Adipocyte (in vitro differentiated cells): ENCODE measurements around the gene SGTA.

Experiments
- DNase-seq: peaks from one replicate; pipeline ENCODE4 v3.0.0-alpha.2; 2015; ENCODE audit warnings: low read depth
- H3K27me3 ChIP-seq: replicated peaks from 2 replicates; pipeline ENCODE4 v1.7.0; 2013; ENCODE audit warnings: mild to moderate bottlenecking, low read length, moderate library complexity; ENCODE audit not compliant: control insufficient read depth, insufficient read depth
- H3K36me3 ChIP-seq: 2 replicates; pipeline ENCODE4 v1.7.0; 2013; ENCODE audit warnings: low read length, mild to moderate bottlenecking, moderate library complexity; ENCODE audit not compliant: control insufficient read depth, insufficient read depth, severe bottlenecking
- H3K4me1 ChIP-seq: 2 replicates; pipeline ENCODE4 v1.7.0; 2013; ENCODE audit warnings: mild to moderate bottlenecking, low read length, moderate library complexity; ENCODE audit not compliant: control insufficient read depth, insufficient read depth
- H3K4me3 ChIP-seq: 2 replicates; pipeline ENCODE4 v1.7.0; 2013; ENCODE audit warnings: mild to moderate bottlenecking, low read length, moderate library complexity
- H3K9ac ChIP-seq: 2 replicates; pipeline ENCODE4 v1.7.0; 2013; ENCODE audit warnings: mild to moderate bottlenecking, low read length, moderate library complexity
- H3K9me3 ChIP-seq: 2 replicates; pipeline ENCODE4 v1.7.0; 2013; ENCODE audit warnings: mild to moderate bottlenecking, low read length, moderate library complexity; ENCODE audit not compliant: control insufficient read depth

SGTA gene

DNA sequence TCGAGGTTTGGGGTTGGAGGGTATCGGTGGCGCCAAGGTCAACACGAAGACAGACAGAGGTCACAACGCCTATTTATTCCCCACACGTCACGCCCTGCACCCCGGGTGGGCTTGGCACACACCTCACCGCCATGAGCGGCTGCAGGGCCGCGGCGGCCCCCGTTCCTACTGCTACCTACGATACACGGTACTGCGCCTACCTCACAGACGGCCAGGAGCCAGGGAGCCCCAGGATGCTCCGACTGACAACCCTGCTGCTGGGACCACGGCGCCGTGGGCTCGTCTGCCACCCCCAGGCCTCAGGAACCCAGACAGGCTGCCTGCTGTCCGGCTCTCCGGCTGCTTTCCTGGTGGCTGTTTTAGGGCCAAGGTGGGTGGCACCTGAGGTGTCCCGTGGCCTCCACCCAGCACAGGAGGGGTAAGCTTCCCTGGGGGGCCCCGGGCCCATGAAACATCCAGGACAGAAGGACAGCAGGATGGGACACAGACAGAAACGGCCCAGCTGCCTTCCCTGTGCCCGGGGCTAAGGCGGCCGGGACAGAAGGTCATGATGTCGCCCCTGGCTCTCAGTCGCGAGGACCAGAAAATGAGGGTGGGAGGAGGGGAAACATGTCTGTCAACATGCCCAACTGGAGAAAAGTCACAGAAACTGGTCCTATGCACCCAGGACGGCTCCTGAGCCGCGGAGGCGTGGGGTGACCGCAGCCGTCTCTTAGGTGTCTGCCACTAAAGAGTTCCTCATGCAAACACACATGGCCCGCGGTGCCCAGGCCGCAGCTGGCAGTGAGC is 28.2 kb downstream of the SGTA start:
- Histone ChIP-seq H3K9me3 (no peaks in the 10 kb centered on the region), H3K4me3 (no peak overlapping the region), H3K27me3 (no peaks in the 10 kb centered on the region), H3K36me3 (peaks cover 52% of the 10 kb centered on the region), H3K4me1 (no peaks in the 10 kb centered on the region), H3K9ac (no peak overlapping the region)
- no peak for DNase-seq

DNA sequence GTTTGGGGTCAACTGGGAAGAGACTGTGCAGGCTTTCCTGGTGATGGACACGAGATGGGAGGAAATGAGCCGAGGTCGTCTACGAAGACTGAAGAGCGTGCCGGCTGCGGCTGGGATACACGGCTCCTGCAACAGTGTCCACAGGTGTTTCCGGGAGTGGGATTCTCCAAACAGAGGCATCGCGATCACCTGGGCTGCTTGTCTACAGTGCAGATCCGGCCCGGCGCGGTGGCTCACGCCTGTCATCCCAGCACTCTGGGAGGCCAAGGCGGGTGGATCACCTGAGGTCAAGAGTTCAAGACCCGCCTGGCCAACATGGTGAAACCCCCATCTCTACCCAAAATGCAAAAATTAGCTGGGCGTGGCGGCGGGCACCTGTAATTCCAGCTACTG is 31.6 kb downstream of the SGTA start:
- no peak overlapping the region for H3K4me3 ChIP-seq
- no peak for DNase-seq
- H3K4me1 ChIP-seq = no peaks in the 10 kb centered on the region
- peaks cover 5% of the 10 kb centered on the region for H3K27me3 ChIP-seq
- no peaks in the 10 kb centered on the region for H3K9me3 ChIP-seq
- H3K36me3 ChIP-seq = peaks cover 30% of the 10 kb centered on the region
- no peak overlapping the region for H3K9ac ChIP-seq

DNA sequence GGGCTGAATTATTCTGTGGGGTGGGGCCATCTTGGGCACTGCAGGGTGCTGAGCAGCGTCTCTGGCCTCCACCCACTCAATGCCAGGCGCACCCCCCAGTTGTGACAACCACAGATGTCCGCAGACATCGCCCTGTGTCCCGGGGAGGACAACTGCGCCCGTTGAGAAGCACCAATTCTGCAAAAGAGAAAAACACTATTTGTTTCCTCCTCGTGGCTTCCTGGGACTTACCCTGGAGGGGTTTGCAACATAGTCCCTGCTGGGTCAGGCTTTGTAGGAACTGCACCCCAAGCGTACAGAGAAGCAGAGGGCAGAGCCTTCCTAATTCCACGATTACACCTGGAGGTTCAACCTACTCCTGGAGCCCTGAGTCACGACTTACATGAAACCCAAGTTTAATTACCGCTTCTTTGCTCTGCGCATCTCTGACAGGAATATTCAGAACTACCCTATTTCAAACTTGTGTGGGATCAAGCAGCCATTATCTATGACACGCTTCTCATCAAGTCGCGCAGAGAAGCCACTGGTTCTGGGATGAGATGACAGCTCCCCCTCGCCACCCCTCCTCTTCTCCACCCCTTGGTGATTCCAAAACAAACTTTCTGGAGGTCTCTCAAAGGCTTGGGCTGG is 32.1 kb downstream of the SGTA start:
- H3K27me3 ChIP-seq = peaks cover 5% of the 10 kb centered on the region
- H3K9ac ChIP-seq = no peak overlapping the region
- H3K4me3 ChIP-seq = no peak overlapping the region
- no peaks in the 10 kb centered on the region for H3K9me3 ChIP-seq
- H3K36me3 ChIP-seq = peaks cover 25% of the 10 kb centered on the region
- no peak for DNase-seq
- H3K4me1 ChIP-seq = no peaks in the 10 kb centered on the region

DNA sequence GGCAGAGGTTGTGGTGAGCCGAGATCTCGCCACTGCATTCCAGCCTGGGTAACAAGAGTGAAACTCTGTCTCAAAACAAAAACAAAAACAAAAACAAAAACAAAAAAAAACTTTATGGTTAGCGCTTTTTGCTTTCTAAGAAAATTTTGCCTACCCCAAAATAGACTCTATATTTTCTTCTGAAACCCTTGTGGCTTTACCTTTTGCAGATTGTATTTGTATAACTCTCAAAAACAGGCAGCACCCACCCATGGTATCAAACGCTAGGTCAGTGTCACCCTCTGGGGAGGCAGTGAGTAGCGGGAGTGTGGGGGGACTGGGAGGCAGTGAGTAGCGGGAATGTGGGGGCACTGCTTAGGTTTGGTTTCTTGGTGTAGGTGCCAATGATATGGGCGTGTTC is 35.7 kb downstream of the SGTA start:
- no peaks in the 10 kb centered on the region for H3K4me1 ChIP-seq
- no peaks in the 10 kb centered on the region for H3K36me3 ChIP-seq
- H3K9ac ChIP-seq = no peak overlapping the region
- H3K9me3 ChIP-seq = no peaks in the 10 kb centered on the region
- peaks cover 12% of the 10 kb centered on the region for H3K27me3 ChIP-seq
- DNase-seq = no peak
- H3K4me3 ChIP-seq = no peak overlapping the region

DNA sequence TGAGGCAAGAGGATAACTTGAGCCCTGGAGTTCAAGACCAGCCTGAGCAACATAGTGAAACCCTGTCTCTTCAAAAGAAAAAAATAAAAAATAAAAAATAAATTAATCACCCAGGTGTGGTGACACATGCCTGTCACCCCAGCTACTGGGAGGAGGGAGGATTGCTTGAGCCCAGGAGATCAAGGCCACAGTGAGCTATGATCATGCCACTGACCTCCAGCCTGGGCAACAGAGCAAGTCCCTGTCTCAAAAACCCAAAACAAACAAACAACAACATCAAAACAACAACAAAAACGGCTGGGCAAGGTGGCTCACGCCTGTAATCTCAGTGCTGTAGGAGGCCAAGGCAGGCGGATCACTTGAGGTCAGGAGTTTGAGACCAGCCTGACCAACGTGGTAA is 39.0 kb downstream of the SGTA start:
- DNase-seq = no peak
- H3K36me3 ChIP-seq = no peaks in the 10 kb centered on the region
- H3K4me1 ChIP-seq = peaks cover 4% of the 10 kb centered on the region
- H3K9ac ChIP-seq = no peak overlapping the region
- no peak overlapping the region for H3K4me3 ChIP-seq
- H3K9me3 ChIP-seq = no peaks in the 10 kb centered on the region
- H3K27me3 ChIP-seq = peaks cover 17% of the 10 kb centered on the region

DNA sequence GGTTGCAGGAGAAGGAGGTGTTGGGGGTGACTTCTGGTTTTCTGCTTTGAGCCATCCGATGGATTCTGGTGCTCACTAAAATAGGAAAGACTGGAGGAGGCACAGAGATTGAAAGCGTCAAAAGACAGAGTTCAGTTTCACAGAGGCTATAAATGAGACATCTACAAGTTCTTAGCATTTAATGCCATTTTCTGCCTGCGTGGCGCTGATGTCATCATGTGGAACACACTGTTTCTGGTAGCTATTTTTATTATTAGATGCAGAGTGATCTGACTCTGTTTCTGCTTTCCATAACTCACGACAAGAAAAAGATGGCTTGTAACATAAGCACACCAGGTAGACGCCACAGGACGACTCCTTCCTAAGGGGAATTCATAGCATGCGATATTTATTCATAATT is 40.0 kb downstream of the SGTA start:
- Histone ChIP-seq H3K9me3 (no peaks in the 10 kb centered on the region), H3K4me3 (no peak overlapping the region), H3K36me3 (no peaks in the 10 kb centered on the region), H3K27me3 (peaks cover 15% of the 10 kb centered on the region), H3K4me1 (peaks cover 10% of the 10 kb centered on the region), H3K9ac (no peak overlapping the region)
- DNase-seq = no peak

DNA sequence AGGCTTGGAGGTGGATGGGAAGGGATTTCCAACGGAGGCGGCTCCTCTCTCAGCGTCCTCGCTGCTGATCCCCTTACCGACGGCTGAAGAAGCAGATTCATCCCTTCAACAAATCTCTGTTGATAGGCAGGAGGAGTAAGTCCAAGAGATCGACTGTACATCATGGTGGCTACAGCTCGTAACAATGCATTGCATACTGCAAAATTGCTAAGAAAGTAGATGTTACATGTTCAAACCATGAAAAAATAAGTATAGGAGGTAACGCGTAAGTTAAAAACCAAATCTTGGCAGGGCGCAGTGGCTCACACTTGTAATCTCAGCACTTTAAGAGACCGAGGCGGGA is 42.8 kb downstream of the SGTA start:
- peaks cover 16% of the 10 kb centered on the region for H3K36me3 ChIP-seq
- H3K9me3 ChIP-seq = no peaks in the 10 kb centered on the region
- no peak for DNase-seq
- peaks cover 10% of the 10 kb centered on the region for H3K4me1 ChIP-seq
- no peak overlapping the region for H3K4me3 ChIP-seq
- peaks cover 12% of the 10 kb centered on the region for H3K27me3 ChIP-seq
- no peak overlapping the region for H3K9ac ChIP-seq

DNA sequence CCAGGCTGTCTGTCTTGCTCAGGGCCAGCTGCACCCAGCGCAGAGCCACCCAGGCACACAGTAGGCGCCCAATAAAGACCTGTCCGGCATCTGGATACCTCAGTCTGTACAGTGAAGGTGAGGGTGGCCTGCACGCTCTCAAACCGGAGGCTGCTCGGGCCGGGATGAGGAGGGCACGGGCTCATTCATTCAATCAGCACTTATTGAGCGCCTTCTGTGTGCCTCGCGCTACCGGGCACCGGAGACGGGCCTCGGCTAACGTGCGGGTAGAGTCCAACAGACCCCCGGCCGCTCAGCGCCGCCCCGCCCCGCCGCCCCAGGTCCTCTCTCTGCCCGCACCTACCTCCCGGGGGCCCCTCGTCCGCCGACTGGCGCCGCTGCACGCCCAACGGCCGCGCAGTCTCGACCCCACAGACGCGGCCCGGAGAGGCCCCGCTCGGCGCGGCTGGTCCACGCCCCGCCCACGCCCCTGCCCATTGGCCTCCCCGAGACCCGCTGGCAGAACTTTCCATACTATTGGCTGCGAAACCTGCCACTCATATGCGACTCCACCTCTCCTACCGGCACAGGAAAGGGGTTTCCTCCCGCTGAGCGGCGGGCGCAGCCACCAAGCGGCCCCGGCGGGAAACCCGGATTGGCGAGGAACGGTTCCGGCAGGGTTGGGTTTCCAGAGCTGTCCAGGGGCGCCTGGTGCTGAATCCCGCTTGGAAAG is 43.3 kb downstream of the SGTA start, which contains the start of gene SLC39A3:
Gene SLC39A3, minus strand, starts transcription at position 416 of the 712 bp plus-strand sequence. CDS start 2,760 bp downstream, outside the sequence.
- H3K36me3 ChIP-seq = peaks cover 20% of the 10 kb centered on the region
- H3K27me3 ChIP-seq = peaks cover 12% of the 10 kb centered on the region
- H3K4me3 ChIP-seq = peak within 1 kb of the TSS; percentile 97
- peaks cover 10% of the 10 kb centered on the region for H3K4me1 ChIP-seq
- peak; percentile 99 for DNase-seq
- H3K9ac ChIP-seq = peak within 1 kb of the TSS; percentile 95
- no peaks in the 10 kb centered on the region for H3K9me3 ChIP-seq

DNA sequence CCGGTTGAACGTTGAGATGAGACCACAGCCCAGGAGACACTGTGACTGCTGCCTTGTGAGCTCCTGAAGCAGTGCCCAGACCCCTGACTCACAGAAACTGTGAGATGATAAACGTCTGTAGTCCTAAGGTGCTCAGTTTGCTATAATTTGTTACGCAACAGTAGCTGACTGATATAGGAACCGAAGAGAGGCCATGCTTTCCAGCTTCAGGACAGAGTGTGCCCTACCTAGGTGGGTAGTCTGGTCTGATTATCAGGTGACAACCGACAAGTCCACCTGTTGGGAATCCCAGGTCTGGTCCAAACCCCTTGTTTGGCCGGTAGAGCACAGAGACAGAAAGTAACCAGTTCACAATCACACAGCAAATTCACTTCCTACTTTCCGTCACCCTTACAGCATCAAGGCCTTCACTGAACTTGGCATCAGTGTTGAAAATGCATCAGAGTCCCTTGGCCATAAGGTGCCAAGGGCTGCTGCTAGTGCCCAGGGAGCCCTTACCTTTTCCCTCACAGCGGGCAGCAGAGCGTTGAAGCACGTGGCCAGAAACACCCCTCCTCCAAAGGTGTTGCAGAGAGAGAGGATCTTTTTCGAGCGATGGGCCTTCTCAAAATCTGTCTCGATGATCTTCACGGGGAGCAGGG is 46.4 kb downstream of the SGTA start:
- DNase-seq = no peak
- H3K4me3 ChIP-seq = no peak overlapping the region
- no peak overlapping the region for H3K9ac ChIP-seq
- H3K27me3 ChIP-seq = peaks cover 5% of the 10 kb centered on the region
- peaks cover 20% of the 10 kb centered on the region for H3K36me3 ChIP-seq
- peaks cover 19% of the 10 kb centered on the region for H3K4me1 ChIP-seq
- no peaks in the 10 kb centered on the region for H3K9me3 ChIP-seq

DNA sequence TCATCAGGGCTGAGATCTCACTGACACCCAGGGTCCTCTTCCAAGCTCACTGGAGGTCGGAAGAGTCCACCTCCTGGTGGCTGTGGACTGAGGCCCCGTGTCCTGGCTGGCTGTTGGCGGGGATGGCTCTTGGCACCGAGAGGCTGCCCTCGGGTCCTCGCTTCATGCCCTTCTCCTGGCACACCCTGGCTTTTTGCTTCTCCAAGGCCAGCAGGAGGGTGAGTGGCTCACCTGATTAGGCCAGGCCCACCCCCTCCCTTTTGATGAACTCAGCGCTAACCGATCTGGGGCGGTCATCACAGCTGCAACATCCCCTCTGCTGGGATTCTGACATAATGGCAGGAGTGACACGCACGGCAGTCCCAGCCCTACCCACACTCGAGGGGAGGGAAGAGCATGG is 47.7 kb downstream of the SGTA start:
- no peaks in the 10 kb centered on the region for H3K27me3 ChIP-seq
- H3K9me3 ChIP-seq = no peaks in the 10 kb centered on the region
- no peak overlapping the region for H3K4me3 ChIP-seq
- H3K36me3 ChIP-seq = peaks cover 20% of the 10 kb centered on the region
- H3K9ac ChIP-seq = no peak overlapping the region
- DNase-seq = no peak
- H3K4me1 ChIP-seq = peaks cover 19% of the 10 kb centered on the region
